Hair follicle dermal papilla cell (primary cell): ENCODE measurements around the gene TIFAB. TPM values are rescaled to one million over a fixed set of nuclear protein-coding genes. Genes with fewer than 3 reads are reported as not detected.

Source experiments
- small RNA-seq: library from RNA; depleted of rRNA; stranded (forward); fragments of <200 nt; gene quantifications from one replicate; pipeline ENCODE3, GENCODE V24; 2012
- total RNA-seq: library from RNA; depleted of rRNA; stranded (reverse); fragments of >200 nt; gene quantifications from 2 replicates; pipeline ENCODE4 v1.2.3, GENCODE V29; 2012

TIFAB gene, protein sequence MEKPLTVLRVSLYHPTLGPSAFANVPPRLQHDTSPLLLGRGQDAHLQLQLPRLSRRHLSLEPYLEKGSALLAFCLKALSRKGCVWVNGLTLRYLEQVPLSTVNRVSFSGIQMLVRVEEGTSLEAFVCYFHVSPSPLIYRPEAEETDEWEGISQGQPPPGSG
- not detected in 2 replicates for total RNA-seq

DNA sequence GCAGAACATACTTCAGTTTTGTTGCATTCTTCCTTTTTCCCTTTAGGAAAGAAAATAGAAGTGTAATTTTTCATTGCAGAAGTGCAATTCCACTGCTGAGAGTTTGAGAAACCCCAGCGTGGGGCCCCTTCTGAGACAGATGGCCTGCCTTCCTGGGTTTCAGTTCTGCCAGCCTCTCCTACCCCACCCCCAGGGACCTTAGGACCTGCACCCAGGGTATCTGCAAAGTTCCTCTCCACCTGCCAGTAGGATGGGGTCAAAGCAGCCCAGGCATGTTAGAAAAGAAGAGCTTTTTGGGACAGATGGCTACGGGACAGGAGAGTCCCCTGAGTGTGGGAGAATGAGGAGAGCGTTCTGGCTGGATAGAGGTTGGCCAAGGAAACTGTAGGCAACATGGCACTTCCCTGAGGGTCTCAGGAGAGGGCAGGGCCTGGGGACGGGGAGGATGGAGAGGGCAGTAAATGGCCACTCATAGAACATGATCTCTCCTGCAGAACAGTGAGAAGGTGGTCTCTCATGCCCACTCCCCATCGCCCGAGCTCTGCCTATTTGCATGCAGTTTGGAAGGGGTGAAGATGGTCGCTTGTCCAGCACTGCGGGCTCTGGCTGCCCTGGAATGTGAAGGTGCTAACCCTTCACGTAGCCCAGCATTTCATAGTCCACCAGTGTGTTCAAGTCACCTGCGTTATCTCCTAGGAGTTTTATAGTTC, at the start of gene TIFAB:
TSS of gene TIFAB (minus strand) at position 31 of the 710 bp plus-strand sequence. CDS start 2,412 bp downstream, outside the sequence.

DNA sequence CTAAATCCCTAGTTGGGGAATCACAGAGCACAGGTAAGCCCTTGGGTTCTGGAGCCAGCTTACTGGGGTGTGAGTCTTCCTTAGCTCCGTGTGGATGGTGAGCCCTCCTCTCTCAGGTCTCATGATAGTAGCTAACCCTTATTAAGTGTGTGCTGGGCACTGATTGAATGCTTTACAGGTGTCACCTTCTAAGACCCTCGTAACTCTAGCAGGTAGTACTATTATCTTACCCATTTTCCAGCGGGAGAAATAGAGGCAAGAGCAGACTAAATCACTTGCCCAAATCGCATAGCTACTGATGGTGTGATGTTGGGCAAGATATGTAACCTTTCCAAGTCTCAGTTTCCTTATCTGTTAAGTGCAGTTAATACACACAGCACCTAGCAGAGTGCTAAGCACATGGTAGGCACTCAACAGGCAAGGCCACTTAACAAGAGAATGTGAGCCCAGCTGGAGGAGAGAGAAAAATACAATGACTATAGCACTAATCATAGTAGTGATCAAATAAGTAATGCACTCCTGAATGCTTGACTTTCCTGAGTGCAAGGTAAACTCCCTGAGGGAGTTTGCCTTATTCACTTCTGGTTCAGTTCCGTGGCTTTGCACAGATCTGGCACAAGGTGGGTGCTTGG, 4.7 kb downstream of the TIFAB start, which contains the start of gene DCANP1:
TSS of gene DCANP1 (minus strand) at position 51 of the 632 bp plus-strand sequence. CDS start 240 bp downstream, outside the sequence.

DNA sequence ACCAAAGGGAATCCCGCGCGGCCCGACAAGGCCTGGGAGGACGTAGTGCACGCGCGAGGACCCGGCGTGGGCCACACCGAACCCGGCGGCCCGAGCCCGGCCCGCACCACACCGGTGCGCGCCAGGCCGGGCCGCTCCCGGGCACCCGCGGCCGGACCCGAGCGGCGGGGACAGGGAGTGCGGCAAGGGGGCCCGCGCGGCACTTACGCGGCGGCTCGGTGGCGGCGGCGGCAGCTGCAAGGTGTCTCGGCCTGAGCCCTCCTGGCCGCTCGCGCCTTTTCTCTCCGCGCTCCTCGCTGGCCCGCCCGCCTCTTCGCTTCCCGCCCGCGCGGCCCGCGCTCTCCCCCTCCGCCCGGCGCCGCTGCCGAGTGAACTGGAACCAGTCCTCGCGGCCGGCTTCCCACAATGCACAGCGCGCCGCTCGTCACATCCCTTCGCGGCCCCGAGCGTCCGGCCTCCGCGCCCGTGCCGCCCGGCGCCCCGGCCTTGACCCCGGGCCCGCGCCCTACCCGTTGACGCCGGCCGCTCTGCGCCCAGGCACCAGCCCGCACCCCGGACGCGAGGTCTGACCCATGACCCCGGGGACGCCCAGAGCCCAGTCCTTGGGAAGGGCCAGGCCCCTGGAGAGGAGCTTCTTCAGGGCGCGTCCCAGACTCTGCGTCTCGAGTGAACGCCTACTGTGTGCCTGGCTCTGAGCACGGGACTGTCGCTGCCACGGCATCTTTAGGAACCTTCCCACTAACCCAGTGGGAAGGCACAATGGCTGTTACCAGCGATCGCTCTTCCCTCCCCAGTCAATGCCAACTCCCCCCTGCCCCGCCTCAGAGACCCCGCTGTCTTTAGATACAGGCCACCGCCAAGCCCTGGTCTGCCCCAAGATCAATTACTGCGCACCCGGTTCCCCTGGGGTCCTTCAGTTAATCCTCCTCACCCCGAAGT, 53.0 kb downstream of the TIFAB start, which contains the start of gene MACROH2A1:
TSS of gene MACROH2A1 (minus strand) at position 377 of the 939 bp plus-strand sequence. CDS start 10,138 bp downstream, outside the sequence.

Small RNA genes within 50 kb of the gene (small RNA-seq; reads per million reads assigned to genes)
- not detected for gene DCANP1

Other genes starting within 250 kb of the TIFAB start
- gene MACROH2A1, start 53.1 kb downstream of the TIFAB start, total RNA-seq, result 158 TPM in 2 replicates
- not detected in 2 replicates for gene DCANP1, start 5.0 kb downstream of the TIFAB start, total RNA-seq
- gene NEUROG1, start 83.6 kb upstream of the TIFAB start, total RNA-seq, result not detected in 2 replicates
- 1.2 and 2.1 TPM in 2 replicates for gene CXCL14, start 126.6 kb upstream of the TIFAB start, total RNA-seq